Endothelial cell of coronary artery (primary cell): Measurements from ENCODE around the gene SIRT2. TPM values are rescaled to one million over a fixed set of nuclear protein-coding genes. Genes with fewer than 3 reads are reported as not detected.

Source experiments
- total RNA-seq: library from RNA; depleted of rRNA; stranded (reverse); fragments of >200 nt; gene quantifications from 2 replicates; pipeline ENCODE4 v1.2.3, GENCODE V29; 2014

The SIRT2 gene
- 43.9 and 44.0 TPM in 2 replicates for total RNA-seq

GRCh38 chr19:38899447-38900201 is at the start of gene SIRT2, which contains the start of gene NFKBIB:
SIRT2 (minus strand) TSS chr19:38899618; CDS start chr19:38899521, 97 bp downstream.
NFKBIB (plus strand) TSS chr19:38899969; CDS start chr19:38900033, 64 bp downstream.

GRCh38 chr19:38930776-38931520 is 31.5 kb upstream of the SIRT2 start, which contains the start of gene MRPS12:
MRPS12 (plus strand) TSS chr19:38930944; CDS start chr19:38931295, 351 bp downstream.

GRCh38 chr19:38929929-38930775 is 30.7 kb upstream of the SIRT2 start, which contains the start of gene SARS2:
SARS2 (minus strand) TSS chr19:38930763; CDS start chr19:38930736, 27 bp downstream.

GRCh38 chr19:38877781-38878574 is 21.4 kb downstream of the SIRT2 start, which contains the start of gene RINL:
RINL (minus strand) TSS chr19:38878275; CDS start chr19:38876742, 1,533 bp downstream.

DNA sequence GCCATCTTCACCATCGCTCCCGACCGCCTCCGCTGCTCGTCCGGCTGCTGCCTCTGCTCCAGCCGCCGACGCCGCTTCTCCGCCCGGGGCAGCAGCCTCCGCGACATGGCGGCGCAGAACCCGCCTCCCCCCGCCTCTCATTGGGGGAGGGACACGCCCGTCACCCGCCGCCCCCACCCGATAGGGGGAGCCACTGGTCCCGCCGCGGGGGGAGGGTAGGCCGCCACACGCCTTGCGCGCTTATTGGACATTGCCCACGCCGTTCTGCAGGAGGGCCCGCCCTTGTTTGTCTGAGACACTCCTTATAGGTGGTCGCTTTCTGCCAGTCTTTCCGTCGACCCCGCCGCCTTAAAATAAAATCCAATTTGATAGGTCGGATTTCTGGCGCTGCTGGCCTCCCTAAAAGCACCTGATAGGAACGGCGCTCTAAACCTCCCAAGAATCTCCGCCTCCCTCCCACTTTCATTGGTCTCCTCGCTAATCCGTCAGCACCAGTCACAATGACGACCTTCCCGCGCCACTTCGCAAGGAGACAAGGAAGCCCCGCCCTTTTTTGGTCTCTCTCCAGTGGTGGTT is 49.5 kb downstream of the SIRT2 start, which contains the start of gene HNRNPL:
HNRNPL (minus strand) TSS at position 127 of the 576 bp plus-strand sequence; CDS start at position 107, 20 bp downstream.

Other genes with a start within 250 kb of the SIRT2 start
- not detected in 2 replicates for gene CAPN12, start 155.1 kb downstream of the SIRT2 start, total RNA-seq
- not detected in 2 replicates for gene LGALS7, start 126.1 kb downstream of the SIRT2 start, total RNA-seq
- not detected in 2 replicates for gene LGALS7B, start 110.4 kb downstream of the SIRT2 start, total RNA-seq
- gene LGALS4, start 86.7 kb downstream of the SIRT2 start, total RNA-seq: 0.09 TPM in 1 of 2 replicates, not detected in the other
- gene ECH1, start 67.8 kb downstream of the SIRT2 start, total RNA-seq: 19.3 and 36.8 TPM in 2 replicates
- 239 and 308 TPM in 2 replicates for gene HNRNPL, start 49.6 kb downstream of the SIRT2 start, total RNA-seq
- 3.2 and 4.2 TPM in 2 replicates for gene RINL, start 21.3 kb downstream of the SIRT2 start, total RNA-seq
- 10.9 and 14.0 TPM in 2 replicates for gene NFKBIB, start 351 bp upstream of the SIRT2 start, total RNA-seq
- not detected in 2 replicates for gene CCER2, start 12.6 kb upstream of the SIRT2 start, total RNA-seq
- gene SARS2, start 31.1 kb upstream of the SIRT2 start, total RNA-seq: 13.9 and 15.0 TPM in 2 replicates
- 36.9 and 48.1 TPM in 2 replicates for gene MRPS12, start 31.3 kb upstream of the SIRT2 start, total RNA-seq
- 14.8 and 17.7 TPM in 2 replicates for gene FBXO17, start 76.1 kb upstream of the SIRT2 start, total RNA-seq
- gene FBXO27, start 132.9 kb upstream of the SIRT2 start, total RNA-seq: 0.54 and 0.94 TPM in 2 replicates
- gene ACP7, start 184.8 kb upstream of the SIRT2 start, total RNA-seq: not detected in 2 replicates
- 7.0 and 9.9 TPM in 2 replicates for gene PAK4, start 226.2 kb upstream of the SIRT2 start, total RNA-seq